ENCODE measurements around the gene SPIRE1.
"Not testable (repeated sequence)": the region's sequence is repeated elsewhere in the genome, so short reads cannot be mapped to it uniquely, and the experiment has no call there.

The SPIRE1 gene

DNA sequence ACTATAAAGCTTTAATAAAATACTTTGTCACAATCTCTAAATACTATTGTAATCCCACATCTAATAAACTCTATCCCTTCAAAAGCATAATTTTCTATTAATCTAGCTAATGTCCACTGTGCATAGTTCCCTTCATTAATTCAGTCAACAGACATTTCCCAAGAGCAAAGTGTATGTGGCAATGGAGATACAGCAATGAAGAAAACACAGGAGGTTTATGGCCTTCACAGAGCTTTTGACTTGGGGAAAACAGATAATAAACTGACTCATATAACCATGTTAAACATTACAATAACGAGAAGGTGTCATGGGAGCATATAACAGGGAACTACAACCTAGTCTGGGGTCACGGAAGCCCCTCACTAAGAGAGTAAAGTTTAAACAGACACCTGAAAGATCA is 86.3 kb downstream of the SPIRE1 start:
- WGBS (ENCODE audit: insufficient coverage) = 100% methylated on average over 1 of the region's 2 CpGs
- ChIA-PET CTCF (no interaction called here), POLR2A (no interaction called here)
- H3K4me1 ChIP-seq (ENCODE audit: control extremely low read depth in 1 of 4, control insufficient read depth in 4 of 4, insufficient read depth in 4 of 4, low read length in 3 of 4) = no peaks in the 10 kb centered on the region
- no peaks in the 10 kb centered on the region for H3K36me3 ChIP-seq (ENCODE audit: control insufficient read depth in 4 of 4, insufficient read depth in 4 of 4, low read length in 3 of 4)
- no peak for DNase-seq
- no peaks in the 10 kb centered on the region for H3K27me3 ChIP-seq (replicated peaks in 2 of 5; ENCODE audit: control insufficient read depth in 4 of 5, insufficient read depth in 5 of 5, low read length in 4 of 5)
- H3K4me3 ChIP-seq (ENCODE audit: control insufficient read depth in 1 of 7, extremely low read depth in 1 of 7, insufficient read depth in 4 of 7, low read depth in 2 of 7, low read length in 6 of 7) = no peak overlapping the region
- H3K27ac ChIP-seq (ENCODE audit: insufficient read depth in 1 of 2, low read depth in 1 of 2, low read length in 2 of 2, poor library complexity in 1 of 2, severe bottlenecking in 2 of 2) = no peak overlapping the region
- H3K9me3 ChIP-seq (ENCODE audit: control extremely low read depth in 1 of 5, control insufficient read depth in 4 of 5, insufficient read depth in 2 of 5, low read depth in 1 of 5, low read length in 4 of 5) = peaks cover 0 to 7% (median 0%) of the 10 kb centered on the region in 5 experiments

DNA sequence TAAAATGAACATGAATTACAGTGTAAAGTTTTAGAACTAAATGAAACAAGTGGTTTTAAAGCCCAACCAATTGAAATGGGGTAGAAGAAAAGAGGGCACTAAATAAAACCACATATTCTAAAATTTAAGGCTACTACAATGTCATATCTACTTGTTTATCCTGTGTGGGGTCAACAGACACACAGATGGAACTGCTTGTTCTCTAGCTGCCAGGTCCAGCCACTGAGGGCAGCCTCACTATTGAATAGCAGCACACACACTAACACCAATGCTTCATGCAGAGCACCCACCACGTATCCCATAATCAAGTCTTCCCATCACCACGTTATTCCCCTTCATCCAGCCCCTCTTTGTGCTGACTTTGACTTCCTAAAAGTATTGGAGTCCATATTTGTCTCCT is 88.1 kb downstream of the SPIRE1 start:
- Histone ChIP-seq H3K4me3 (ENCODE audit: control insufficient read depth in 1 of 7, extremely low read depth in 1 of 7, insufficient read depth in 4 of 7, low read depth in 2 of 7, low read length in 6 of 7) (no peak overlapping the region), H3K36me3 (ENCODE audit: control insufficient read depth in 4 of 4, insufficient read depth in 4 of 4, low read length in 3 of 4) (no peaks in the 10 kb centered on the region), H3K4me1 (ENCODE audit: control extremely low read depth in 1 of 4, control insufficient read depth in 4 of 4, insufficient read depth in 4 of 4, low read length in 3 of 4) (no peaks in the 10 kb centered on the region), H3K27me3 (replicated peaks in 2 of 5; ENCODE audit: control insufficient read depth in 4 of 5, insufficient read depth in 5 of 5, low read length in 4 of 5) (no peaks in the 10 kb centered on the region), H3K9me3 (ENCODE audit: control extremely low read depth in 1 of 5, control insufficient read depth in 4 of 5, insufficient read depth in 2 of 5, low read depth in 1 of 5, low read length in 4 of 5) (peaks cover 0 to 15% (median 2%) of the 10 kb centered on the region in 5 experiments), H3K27ac (ENCODE audit: insufficient read depth in 1 of 2, low read depth in 1 of 2, low read length in 2 of 2, poor library complexity in 1 of 2, severe bottlenecking in 2 of 2) (no peak overlapping the region)
- DNase-seq = no peak
- 78% methylated on average over 2 of the region's 2 CpGs for WGBS (ENCODE audit: insufficient coverage)
- ChIA-PET CTCF (no interaction called here), POLR2A (no interaction called here)

- no peak overlapping the region for H3K4me3 ChIP-seq (ENCODE audit: control insufficient read depth in 1 of 7, extremely low read depth in 1 of 7, insufficient read depth in 4 of 7, low read depth in 2 of 7, low read length in 6 of 7)
- WGBS (ENCODE audit: insufficient coverage) = 90% methylated on average over 3 of the region's 4 CpGs
- no peaks in the 10 kb centered on the region for H3K36me3 ChIP-seq (ENCODE audit: control insufficient read depth in 4 of 4, insufficient read depth in 4 of 4, low read length in 3 of 4)
- ChIA-PET POLR2A (no interaction called here), CTCF (no interaction called here)
- no peak overlapping the region for H3K27ac ChIP-seq (ENCODE audit: insufficient read depth in 1 of 2, low read depth in 1 of 2, low read length in 2 of 2, poor library complexity in 1 of 2, severe bottlenecking in 2 of 2)
- H3K9me3 ChIP-seq (ENCODE audit: control extremely low read depth in 1 of 5, control insufficient read depth in 4 of 5, insufficient read depth in 2 of 5, low read depth in 1 of 5, low read length in 4 of 5) = peaks cover 0 to 15% (median 2%) of the 10 kb centered on the region in 5 experiments
- no peaks in the 10 kb centered on the region for H3K4me1 ChIP-seq (ENCODE audit: control extremely low read depth in 1 of 4, control insufficient read depth in 4 of 4, insufficient read depth in 4 of 4, low read length in 3 of 4)
- DNase-seq = no peak
- H3K27me3 ChIP-seq (replicated peaks in 2 of 5; ENCODE audit: control insufficient read depth in 4 of 5, insufficient read depth in 5 of 5, low read length in 4 of 5) = no peaks in the 10 kb centered on the region
These were observed 90.1 kb downstream of the SPIRE1 start for GRCh38 chr18:12567849-12568248.

DNA sequence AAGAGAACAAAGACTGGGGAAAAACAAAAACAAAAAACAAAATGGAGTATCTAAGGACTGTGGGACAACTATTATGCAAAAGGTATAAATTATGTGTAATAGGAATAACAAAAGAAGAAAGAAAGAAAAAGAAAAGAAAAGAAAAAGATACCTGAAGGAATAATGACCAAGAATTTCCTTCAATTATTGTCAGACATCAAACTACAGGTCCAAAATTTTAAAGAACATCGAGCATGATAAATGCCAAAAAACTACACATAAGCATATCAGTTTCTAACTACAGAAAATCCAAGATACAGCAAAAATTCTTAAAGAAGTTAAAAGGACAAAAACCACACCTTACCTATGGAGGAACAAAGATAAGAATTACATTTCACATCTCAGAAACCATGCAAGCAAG is 93.0 kb downstream of the SPIRE1 start:
- Histone ChIP-seq H3K9me3 (ENCODE audit: control extremely low read depth in 1 of 5, control insufficient read depth in 4 of 5, insufficient read depth in 2 of 5, low read depth in 1 of 5, low read length in 4 of 5) (peaks cover 0 to 18% (median 4%) of the 10 kb centered on the region in 5 experiments), H3K4me1 (ENCODE audit: control extremely low read depth in 1 of 4, control insufficient read depth in 4 of 4, insufficient read depth in 4 of 4, low read length in 3 of 4) (no peaks in the 10 kb centered on the region), H3K4me3 (ENCODE audit: control insufficient read depth in 1 of 7, extremely low read depth in 1 of 7, insufficient read depth in 4 of 7, low read depth in 2 of 7, low read length in 6 of 7) (no peak overlapping the region), H3K27ac (ENCODE audit: insufficient read depth in 1 of 2, low read depth in 1 of 2, low read length in 2 of 2, poor library complexity in 1 of 2, severe bottlenecking in 2 of 2) (no peak overlapping the region), H3K36me3 (ENCODE audit: control insufficient read depth in 4 of 4, insufficient read depth in 4 of 4, low read length in 3 of 4) (no peaks in the 10 kb centered on the region), H3K27me3 (replicated peaks in 2 of 5; ENCODE audit: control insufficient read depth in 4 of 5, insufficient read depth in 5 of 5, low read length in 4 of 5) (no peaks in the 10 kb centered on the region)
- CTCF ChIA-PET = no interaction called here
- POLR2A ChIA-PET = interaction anchor here (0.6 kb wide), 1 partner anchor 172 kb away, joined by 3 read pairs; no protein-coding TSS in a partner anchor
- 100% methylated on average over 1 of the region's 1 CpG for WGBS (ENCODE audit: insufficient coverage)
- no peak for DNase-seq

DNA sequence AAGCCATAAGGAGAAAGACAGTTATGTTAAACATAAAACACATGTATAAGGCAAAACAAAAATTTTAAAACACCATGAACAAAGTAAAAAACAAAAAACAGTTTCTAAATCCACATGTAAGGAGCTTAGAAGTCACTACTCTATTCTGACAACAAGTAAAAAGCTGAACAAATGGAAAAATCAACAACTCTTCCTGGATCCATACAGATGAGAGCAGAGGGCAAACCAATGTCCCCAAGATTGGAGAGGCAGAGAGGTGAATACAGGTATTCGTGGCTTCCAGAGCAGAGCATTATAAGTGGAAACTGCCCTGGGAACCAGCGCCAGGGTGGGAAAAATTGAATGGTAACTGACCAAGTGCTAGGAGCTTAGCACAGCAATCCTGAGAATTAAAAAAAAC is 93.5 kb downstream of the SPIRE1 start:
- no peak for DNase-seq
- ChIA-PET POLR2A (interaction anchor here (0.6 kb wide), 1 partner anchor 171 kb away, joined by 3 read pairs; no protein-coding TSS in a partner anchor), CTCF (no interaction called here)
- peaks cover 0 to 20% (median 4%) of the 10 kb centered on the region in 5 experiments for H3K9me3 ChIP-seq (ENCODE audit: control extremely low read depth in 1 of 5, control insufficient read depth in 4 of 5, insufficient read depth in 2 of 5, low read depth in 1 of 5, low read length in 4 of 5)
- H3K36me3 ChIP-seq (ENCODE audit: control insufficient read depth in 4 of 4, insufficient read depth in 4 of 4, low read length in 3 of 4) = no peaks in the 10 kb centered on the region
- H3K4me1 ChIP-seq (ENCODE audit: control extremely low read depth in 1 of 4, control insufficient read depth in 4 of 4, insufficient read depth in 4 of 4, low read length in 3 of 4) = no peaks in the 10 kb centered on the region
- no peaks in the 10 kb centered on the region for H3K27me3 ChIP-seq (replicated peaks in 2 of 5; ENCODE audit: control insufficient read depth in 4 of 5, insufficient read depth in 5 of 5, low read length in 4 of 5)
- 100% methylated on average over 2 of the region's 2 CpGs for WGBS (ENCODE audit: insufficient coverage)
- H3K27ac ChIP-seq (ENCODE audit: insufficient read depth in 1 of 2, low read depth in 1 of 2, low read length in 2 of 2, poor library complexity in 1 of 2, severe bottlenecking in 2 of 2) = no peak overlapping the region
- H3K4me3 ChIP-seq (ENCODE audit: control insufficient read depth in 1 of 7, extremely low read depth in 1 of 7, insufficient read depth in 4 of 7, low read depth in 2 of 7, low read length in 6 of 7) = no peak overlapping the region

DNA sequence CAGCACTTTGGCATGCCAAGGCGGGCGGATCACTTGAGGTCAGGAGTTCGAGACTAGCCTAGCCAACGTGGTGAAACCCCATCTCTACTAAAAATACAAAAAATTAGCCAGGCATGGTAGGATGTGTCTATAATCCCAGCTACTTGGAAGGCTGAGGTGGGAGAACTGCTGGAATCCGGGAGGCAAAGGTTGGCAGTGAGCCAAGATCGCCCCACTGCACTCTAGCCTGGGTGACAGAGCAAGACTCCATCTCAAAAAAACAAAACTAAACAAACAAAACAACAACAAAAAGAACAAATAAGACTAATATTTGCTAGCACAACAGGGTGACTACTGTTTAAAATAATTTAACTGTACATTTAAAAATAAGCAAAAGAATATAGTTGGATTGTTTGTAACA is 97.3 kb downstream of the SPIRE1 start:
- H3K4me1 ChIP-seq (ENCODE audit: control extremely low read depth in 1 of 4, control insufficient read depth in 4 of 4, insufficient read depth in 4 of 4, low read length in 3 of 4); H3K27ac ChIP-seq (ENCODE audit: insufficient read depth in 1 of 2, low read depth in 1 of 2, low read length in 2 of 2, poor library complexity in 1 of 2, severe bottlenecking in 2 of 2); POLR2A ChIA-PET; H3K4me3 ChIP-seq (ENCODE audit: control insufficient read depth in 1 of 7, extremely low read depth in 1 of 7, insufficient read depth in 4 of 7, low read depth in 2 of 7, low read length in 6 of 7); CTCF ChIA-PET; DNase-seq; H3K27me3 ChIP-seq (replicated peaks in 2 of 5; ENCODE audit: control insufficient read depth in 4 of 5, insufficient read depth in 5 of 5, low read length in 4 of 5); H3K36me3 ChIP-seq (ENCODE audit: control insufficient read depth in 4 of 4, insufficient read depth in 4 of 4, low read length in 3 of 4): not testable (repeated sequence)
- WGBS (ENCODE audit: insufficient coverage) = no CpG with 5 or more reads among the region's 6 CpGs
- peaks cover 0 to 18% (median 5%) of the 10 kb centered on the region in 5 experiments for H3K9me3 ChIP-seq (ENCODE audit: control extremely low read depth in 1 of 5, control insufficient read depth in 4 of 5, insufficient read depth in 2 of 5, low read depth in 1 of 5, low read length in 4 of 5)

- Histone ChIP-seq H3K4me3 (ENCODE audit: control insufficient read depth in 1 of 7, extremely low read depth in 1 of 7, insufficient read depth in 4 of 7, low read depth in 2 of 7, low read length in 6 of 7) (no peak overlapping the region), H3K36me3 (ENCODE audit: control insufficient read depth in 4 of 4, insufficient read depth in 4 of 4, low read length in 3 of 4) (peaks cover 0 to 3% (median 0%) of the 10 kb centered on the region in 4 experiments), H3K9me3 (ENCODE audit: control extremely low read depth in 1 of 5, control insufficient read depth in 4 of 5, insufficient read depth in 2 of 5, low read depth in 1 of 5, low read length in 4 of 5) (peaks cover 0 to 25% (median 8%) of the 10 kb centered on the region in 5 experiments), H3K4me1 (ENCODE audit: control extremely low read depth in 1 of 4, control insufficient read depth in 4 of 4, insufficient read depth in 4 of 4, low read length in 3 of 4) (no peaks in the 10 kb centered on the region), H3K27me3 (replicated peaks in 2 of 5; ENCODE audit: control insufficient read depth in 4 of 5, insufficient read depth in 5 of 5, low read length in 4 of 5) (no peaks in the 10 kb centered on the region), H3K27ac (ENCODE audit: insufficient read depth in 1 of 2, low read depth in 1 of 2, low read length in 2 of 2, poor library complexity in 1 of 2, severe bottlenecking in 2 of 2) (no peak overlapping the region)
- DNase-seq = no peak
- ChIA-PET POLR2A (no interaction called here), CTCF (no interaction called here)
- WGBS (ENCODE audit: insufficient coverage) = 96% methylated on average over 16 of the region's 24 CpGs
These were observed 98.6 kb downstream of the SPIRE1 start for GRCh38 chr18:12559319-12559718.

All from common myeloid progenitor, CD34-positive (primary cell).